UCSD-AML1 (cell line): ENCODE results near the gene PADI4.
A peak's percentile ranks its signal among the peaks of the same experiment; 100 is the strongest.
"Not testable (repeated sequence)": the region's sequence is repeated elsewhere in the genome, so short reads cannot be mapped to it uniquely, and the experiment has no call there.

Source experiments
- DNase-seq: peaks from one replicate; lab custom pipeline; 2025; ENCODE audit not compliant: unreplicated experiment; lab: John Stamatoyannopoulos, UW

The PADI4 gene

GRCh38 chr1:17377325-17377953 lies 69.4 kb downstream of the PADI4 start:
- no peak for DNase-seq

GRCh38 chr1:17381161-17381560 lies 73.2 kb downstream of the PADI4 start:
- DNase-seq, result no peak

GRCh38 chr1:17392199-17392740 lies 84.3 kb downstream of the PADI4 start:
- DNase-seq, result no peak

GRCh38 chr1:17393230-17393629 lies 85.2 kb downstream of the PADI4 start:
- no peak for DNase-seq

GRCh38 chr1:17397910-17398695 lies 90.1 kb downstream of the PADI4 start:
- no peak for DNase-seq

- no peak for DNase-seq
These were observed 92.8 kb downstream of the PADI4 start for GRCh38 chr1:17400725-17401341.

GRCh38 chr1:17401841-17402240 lies 93.8 kb downstream of the PADI4 start:
- no peak for DNase-seq

GRCh38 chr1:17403081-17403480 lies 95.1 kb downstream of the PADI4 start:
- no peak for DNase-seq

GRCh38 chr1:17404034-17404684 lies 96.2 kb downstream of the PADI4 start:
- DNase-seq, result no peak

GRCh38 chr1:17404820-17405219 lies 96.8 kb downstream of the PADI4 start:
- no peak for DNase-seq

GRCh38 chr1:17405898-17406759 lies 98.1 kb downstream of the PADI4 start:
- peak; percentile 68 for DNase-seq

GRCh38 chr1:17406760-17407475 lies 98.9 kb downstream of the PADI4 start:
- not testable (repeated sequence) for DNase-seq

GRCh38 chr1:17407786-17408514 lies 100.0 kb downstream of the PADI4 start:
- DNase-seq, result not testable (repeated sequence)

GRCh38 chr1:17409391-17409811 lies 101.4 kb downstream of the PADI4 start:
- no peak for DNase-seq

GRCh38 chr1:17412093-17412870 lies 104.3 kb downstream of the PADI4 start:
- no peak for DNase-seq
